GM23248 (cell line): ENCODE measurements around the gene TSPAN17. TPM values are rescaled to one million over a fixed set of nuclear protein-coding genes. Genes with fewer than 3 reads are reported as not detected.
A peak's percentile ranks its signal among the peaks of the same experiment; 100 is the strongest.

Experiments used
- DNase-seq: peaks from one replicate; pipeline ENCODE4 v3.0.0-alpha.2; 2015
- H2AFZ ChIP-seq: fragments of 200-600 bp; sonication (generic); 2 replicates; pipeline ENCODE4 v1.6.1; 2016; ENCODE audit warnings: antibody characterized with exemption
- H3F3A ChIP-seq: fragments of 200-600 bp; sonication (generic); 2 replicates; pipeline ENCODE4 v1.6.1; 2016; ENCODE audit warnings: mild to moderate bottlenecking, antibody characterized with exemption, mixed run types; ENCODE audit not compliant: insufficient read depth
- H3K27ac ChIP-seq: fragments of 200-600 bp; sonication (generic); 2 replicates; pipeline ENCODE4 v1.5.1; 2016; ENCODE audit warnings: mild to moderate bottlenecking
- H3K27me3 ChIP-seq: fragments of 200-600 bp; sonication (generic); replicated peaks from 2 replicates; pipeline ENCODE4 v1.6.1; 2016; ENCODE audit warnings: mild to moderate bottlenecking; ENCODE audit not compliant: insufficient read depth
- H3K36me3 ChIP-seq: fragments of 200-600 bp; sonication (generic); 2 replicates; pipeline ENCODE4 v1.6.1; 2016; ENCODE audit warnings: low read depth, mild to moderate bottlenecking
- H3K4me1 ChIP-seq: fragments of 200-600 bp; sonication (generic); 2 replicates; pipeline ENCODE4 v1.6.1; 2016; ENCODE audit warnings: mild to moderate bottlenecking; ENCODE audit not compliant: insufficient read depth
- H3K4me2 ChIP-seq: fragments of 200-600 bp; sonication (generic); one replicate; pipeline ENCODE4 v1.6.1; 2016; ENCODE audit warnings: mild to moderate bottlenecking; ENCODE audit not compliant: unreplicated experiment
- H3K4me3 ChIP-seq: fragments of 200-600 bp; sonication (generic); 2 replicates; pipeline ENCODE4 v1.5.1; 2016; ENCODE audit warnings: mild to moderate bottlenecking
- H3K79me2 ChIP-seq: fragments of 200-600 bp; sonication (generic); 2 replicates; pipeline ENCODE4 v1.6.1; 2016; ENCODE audit warnings: mild to moderate bottlenecking; ENCODE audit not compliant: insufficient read depth
- H3K9ac ChIP-seq: fragments of 200-600 bp; sonication (generic); 2 replicates; pipeline ENCODE4 v1.6.1; 2016; ENCODE audit warnings: mild to moderate bottlenecking
- H3K9me2 ChIP-seq: fragments of 200-600 bp; sonication (generic); 2 replicates; pipeline ENCODE4 v1.6.1; 2016; ENCODE audit warnings: mixed run types, mild to moderate bottlenecking, moderate library complexity; ENCODE audit not compliant: insufficient read depth
- H3K9me3 ChIP-seq: fragments of 200-600 bp; sonication (generic); one replicate; pipeline ENCODE4 v1.6.1; 2017; ENCODE audit warnings: low read depth
- H4K20me1 ChIP-seq: fragments of 200-600 bp; sonication (generic); 2 replicates; pipeline ENCODE4 v1.6.0; 2016; ENCODE audit not compliant: insufficient read depth
- EZH2 ChIP-seq: fragments of 200-600 bp; sonication (generic); IDR thresholded peaks from 2 replicates; pipeline ENCODE4 v1.6.1; 2018; ENCODE audit warnings: antibody characterized with exemption, mild to moderate bottlenecking; ENCODE audit not compliant: insufficient read depth, poor library complexity, severe bottlenecking
- EZH2phosphoT487 ChIP-seq: fragments of 200-600 bp; sonication (generic); IDR thresholded peaks from 2 replicates; pipeline ENCODE4 v1.6.1; 2018; ENCODE audit warnings: antibody characterized with exemption, moderate library complexity, mild to moderate bottlenecking, low read depth; ENCODE audit not compliant: insufficient read depth
- WGBS, 2 experiments: methylation state at CpG; one replicate each; pipeline ENCODE4 v1.1.6; 2015 to 2017; ENCODE audit warnings: low lambda C conversion rate in 2 of 2, low coverage in 1 of 2; ENCODE audit errors: missing lambda C conversion rate in 2 of 2; 5-methylcytosine and 5-hydroxymethylcytosine counted together
- in situ Hi-C: fragments of 300-500 bp; cut with MboI; formaldehyde crosslinking; loops from 2 replicates; pipeline ENCODE4 v1.15.0; 2020
- polyA plus RNA-seq: library from polyadenylated mRNA; unstranded; fragments of >200 nt; fragmentation: Nextera tagmentation; extraction: Ambion mirVana; gene quantifications from 2 replicates; pipeline ENCODE4 v1.2.1, GENCODE V29; 2016
- total RNA-seq: library from RNA; depleted of rRNA; stranded (reverse); fragments of >200 nt; shearing (Covaris generic); gene quantifications from 2 replicates; pipeline ENCODE4 v1.2.3, GENCODE V29; 2014

The TSPAN17 gene
- total and polyA plus RNA-seq, 2 experiments from 2014 or later, result 29.9 to 41.2 TPM

DNA sequence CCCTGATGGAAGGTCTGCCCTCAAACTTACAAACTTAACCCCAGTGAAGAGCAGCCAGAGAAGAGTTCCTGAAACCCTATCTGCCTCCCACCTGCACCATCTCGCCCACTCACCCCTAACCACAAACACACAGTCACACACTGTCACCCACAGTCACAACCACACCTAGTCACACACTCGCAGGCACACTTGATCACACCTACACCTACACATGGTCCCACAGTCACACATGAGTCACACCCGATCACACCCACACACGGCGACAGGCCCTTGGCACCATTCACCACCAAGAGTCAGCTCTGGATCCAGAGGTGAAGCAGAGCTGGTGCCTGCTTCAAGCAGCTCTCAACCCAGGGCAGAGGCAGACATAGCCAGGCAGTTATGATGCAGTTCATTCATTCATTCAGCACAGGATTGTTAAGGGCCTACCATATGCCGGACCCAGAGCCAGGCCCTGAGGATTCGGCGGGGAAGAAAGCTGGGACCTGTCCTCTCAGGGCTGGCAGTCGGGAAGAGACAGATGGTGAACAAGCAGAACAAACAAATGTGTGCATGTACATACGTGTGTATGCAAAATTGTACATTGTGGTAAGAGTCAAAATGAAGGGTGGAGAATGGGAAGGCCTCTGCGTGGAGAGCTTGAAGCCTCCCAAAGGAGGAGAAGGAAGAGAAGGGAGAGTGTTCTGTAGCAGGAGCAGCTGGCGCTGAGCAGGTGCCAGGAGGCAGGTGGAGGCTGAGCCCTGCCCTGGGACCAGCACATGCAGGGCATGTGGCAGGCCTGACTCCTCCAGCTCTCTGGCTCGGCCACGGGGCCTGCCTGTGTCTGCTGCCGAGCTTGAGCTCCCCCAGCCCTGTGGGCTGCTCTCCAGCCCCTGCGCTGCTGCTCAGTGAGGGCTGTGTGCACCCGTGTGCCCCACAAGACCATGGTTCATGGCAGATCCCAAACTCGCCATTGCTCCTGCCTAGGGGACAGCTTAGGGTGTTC is 6.4 kb downstream of the TSPAN17 start:
- Histone ChIP-seq H3K27me3 (no peaks in the 10 kb centered on the region), H3F3A (peaks cover 16% of the 10 kb centered on the region), H3K36me3 (0 out of 2 replicates have a peak, but pooled peaks cover 8% of the 10 kb centered on the region), H3K4me3 (no peak overlapping the region), H3K27ac (no peak overlapping the region), H3K9ac (no peak overlapping the region), H3K9me3 (no peaks in the 10 kb centered on the region), H3K9me2 (no peaks in the 10 kb centered on the region), H3K4me2 (peak overlapping the region; percentile 18), H2AFZ (no peak overlapping the region), H3K79me2 (peaks cover 24% of the 10 kb centered on the region), H3K4me1 (peaks cover 14% of the 10 kb centered on the region), H4K20me1 (no peaks in the 10 kb centered on the region; the same call in 1 of the 2 replicates)
- TF ChIP-seq EZH2phosphoT487, result no peak
- TF ChIP-seq EZH2, result no peak
- DNase-seq, result peak; percentile 73
- in situ Hi-C loops, result no loop called here
- WGBS, 2 experiments, result 73% methylated on average over 17 of the region's 18 CpGs

DNA sequence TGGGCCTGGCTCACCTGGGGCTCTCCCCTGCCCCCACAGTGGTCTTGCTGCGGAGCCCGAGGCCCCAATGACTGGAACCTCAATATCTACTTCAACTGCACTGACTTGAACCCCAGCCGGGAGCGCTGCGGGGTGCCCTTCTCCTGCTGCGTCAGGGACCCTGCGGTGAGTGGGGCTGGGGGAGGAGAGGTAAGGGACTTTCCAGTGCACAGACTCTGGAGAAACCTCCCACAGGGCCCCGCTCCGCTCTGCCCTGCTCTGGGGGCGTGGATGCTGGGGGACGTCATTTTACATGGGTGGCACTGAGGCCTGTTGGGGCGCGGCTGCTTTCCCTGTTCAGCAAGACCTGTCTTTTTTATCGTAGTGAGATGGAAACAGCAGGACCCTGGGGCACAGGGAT is 7.6 kb downstream of the TSPAN17 start:
- Histone ChIP-seq H4K20me1 (no peaks in the 10 kb centered on the region; the same call in 1 of the 2 replicates), H3K27ac (no peak overlapping the region), H3K27me3 (no peaks in the 10 kb centered on the region), H3K9me2 (no peaks in the 10 kb centered on the region), H3K36me3 (0 out of 2 replicates have a peak, but pooled peaks cover 8% of the 10 kb centered on the region), H3K9ac (no peak overlapping the region), H3K4me1 (peaks cover 13% of the 10 kb centered on the region), H3K4me2 (no peak overlapping the region), H3K4me3 (no peak overlapping the region), H2AFZ (no peak overlapping the region), H3F3A (peaks cover 16% of the 10 kb centered on the region), H3K9me3 (no peaks in the 10 kb centered on the region), H3K79me2 (peaks cover 12% of the 10 kb centered on the region)
- in situ Hi-C loops, result no loop called here
- no peak for DNase-seq
- WGBS, 2 experiments, result 84% methylated on average over 14 of the region's 14 CpGs
- no peak for TF ChIP-seq EZH2phosphoT487
- no peak for TF ChIP-seq EZH2

DNA sequence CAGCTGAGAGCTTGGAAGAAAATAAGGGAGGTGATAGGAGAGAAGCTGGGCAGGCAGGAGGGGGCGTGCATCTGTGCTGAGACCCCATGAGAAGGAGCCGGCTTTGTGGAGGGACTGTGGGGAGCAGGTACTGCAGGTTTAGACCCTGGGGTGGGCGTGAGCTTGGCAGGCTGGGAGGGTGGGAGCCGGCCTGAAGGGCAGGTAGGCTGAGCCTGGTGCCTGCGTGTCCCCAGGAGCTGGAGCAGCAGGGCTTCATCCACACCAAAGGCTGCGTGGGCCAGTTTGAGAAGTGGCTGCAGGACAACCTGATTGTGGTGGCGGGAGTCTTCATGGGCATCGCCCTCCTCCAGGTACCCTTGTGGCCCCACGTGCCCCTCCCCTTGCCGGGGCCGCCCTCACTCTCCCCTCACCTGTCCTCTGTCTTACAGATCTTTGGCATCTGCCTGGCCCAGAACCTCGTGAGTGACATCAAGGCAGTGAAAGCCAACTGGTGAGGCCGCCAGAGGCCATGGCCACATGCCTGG is 9.2 kb downstream of the TSPAN17 start:
- Histone ChIP-seq H4K20me1 (no peaks in the 10 kb centered on the region; the same call in 1 of the 2 replicates), H3F3A (peaks cover 16% of the 10 kb centered on the region), H3K9me3 (no peaks in the 10 kb centered on the region), H2AFZ (no peak overlapping the region), H3K4me3 (no peak overlapping the region), H3K4me2 (no peak overlapping the region), H3K36me3 (0 out of 2 replicates have a peak, but pooled peaks cover 8% of the 10 kb centered on the region), H3K9me2 (no peaks in the 10 kb centered on the region), H3K27ac (no peak overlapping the region), H3K4me1 (peaks cover 13% of the 10 kb centered on the region), H3K27me3 (no peaks in the 10 kb centered on the region), H3K9ac (no peak overlapping the region), H3K79me2 (no peaks in the 10 kb centered on the region)
- WGBS, 2 experiments, result 83 to 91% methylated on average over 9 to 13 of the region's 13 CpGs
- no peak for DNase-seq
- no peak for TF ChIP-seq EZH2phosphoT487
- TF ChIP-seq EZH2, result no peak
- in situ Hi-C loops, result no loop called here

DNA sequence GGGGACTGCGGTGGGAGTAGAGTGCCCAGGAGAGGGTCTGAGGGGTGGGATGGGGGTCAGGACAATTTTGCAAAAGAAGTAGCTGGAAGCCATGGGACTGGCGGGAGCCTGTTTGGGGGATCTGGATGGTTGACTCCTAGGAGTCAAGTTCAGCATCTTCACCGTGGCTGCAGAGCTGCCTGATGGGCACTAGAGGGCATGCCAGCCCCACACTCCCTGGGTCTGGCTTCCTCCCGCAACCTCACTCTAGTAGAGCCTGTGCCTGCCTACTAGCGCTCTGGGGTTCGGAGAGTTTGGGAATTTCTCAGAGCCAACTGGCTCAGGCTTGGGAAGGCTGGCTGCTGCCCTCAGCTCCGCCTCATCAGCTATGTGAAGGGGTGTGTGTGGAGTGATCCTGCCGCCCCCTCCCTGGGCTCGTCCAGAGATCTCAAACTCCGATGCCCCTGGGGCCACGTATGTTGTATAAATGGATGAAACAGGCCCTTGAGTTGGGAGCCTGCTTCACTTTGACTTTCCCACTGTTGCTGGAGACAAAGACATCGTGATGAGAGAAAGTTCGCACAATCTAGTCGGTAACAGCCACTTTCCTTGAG is 10.8 kb downstream of the TSPAN17 start:
- Histone ChIP-seq H3K9me3 (no peaks in the 10 kb centered on the region), H3K27me3 (no peaks in the 10 kb centered on the region; the same call in 1 of the 2 replicates), H3K4me1 (peaks cover 9% of the 10 kb centered on the region), H3K36me3 (0 out of 2 replicates have a peak, but pooled peaks cover 8% of the 10 kb centered on the region), H3K4me3 (no peak overlapping the region), H3K4me2 (no peak overlapping the region), H3K27ac (no peak overlapping the region), H3K79me2 (no peaks in the 10 kb centered on the region), H3K9ac (no peak overlapping the region), H3F3A (peaks cover 6% of the 10 kb centered on the region; the same call in 1 of the 2 replicates), H2AFZ (no peak overlapping the region), H3K9me2 (no peaks in the 10 kb centered on the region), H4K20me1 (no peaks in the 10 kb centered on the region; the same call in 1 of the 2 replicates)
- in situ Hi-C loops, result no loop called here
- TF ChIP-seq EZH2phosphoT487 (no peak), EZH2 (no peak)
- 51 to 54% methylated on average over 12 to 14 of the region's 14 CpGs for WGBS, 2 experiments
- peak; percentile 84 for DNase-seq
